Neural progenitor cell (in vitro differentiated cells): ENCODE measurements around the gene MED13.

Experiments
- EZH2 ChIP-seq: fragments of 200-600 bp; sonication (generic); IDR thresholded peaks from 2 replicates; pipeline ENCODE4 v1.6.1; 2017; ENCODE audit warnings: antibody characterized with exemption, mild to moderate bottlenecking, moderate library complexity
- TF ChIP-seq, protein P1 (sequence below): fragments of 200-600 bp; sonication (generic); IDR thresholded peaks from 2 replicates; pipeline ENCODE4 v1.5.1; 2017; ENCODE audit warnings: antibody characterized with exemption, mild to moderate bottlenecking

- TF ChIP-seq, protein P1, sequence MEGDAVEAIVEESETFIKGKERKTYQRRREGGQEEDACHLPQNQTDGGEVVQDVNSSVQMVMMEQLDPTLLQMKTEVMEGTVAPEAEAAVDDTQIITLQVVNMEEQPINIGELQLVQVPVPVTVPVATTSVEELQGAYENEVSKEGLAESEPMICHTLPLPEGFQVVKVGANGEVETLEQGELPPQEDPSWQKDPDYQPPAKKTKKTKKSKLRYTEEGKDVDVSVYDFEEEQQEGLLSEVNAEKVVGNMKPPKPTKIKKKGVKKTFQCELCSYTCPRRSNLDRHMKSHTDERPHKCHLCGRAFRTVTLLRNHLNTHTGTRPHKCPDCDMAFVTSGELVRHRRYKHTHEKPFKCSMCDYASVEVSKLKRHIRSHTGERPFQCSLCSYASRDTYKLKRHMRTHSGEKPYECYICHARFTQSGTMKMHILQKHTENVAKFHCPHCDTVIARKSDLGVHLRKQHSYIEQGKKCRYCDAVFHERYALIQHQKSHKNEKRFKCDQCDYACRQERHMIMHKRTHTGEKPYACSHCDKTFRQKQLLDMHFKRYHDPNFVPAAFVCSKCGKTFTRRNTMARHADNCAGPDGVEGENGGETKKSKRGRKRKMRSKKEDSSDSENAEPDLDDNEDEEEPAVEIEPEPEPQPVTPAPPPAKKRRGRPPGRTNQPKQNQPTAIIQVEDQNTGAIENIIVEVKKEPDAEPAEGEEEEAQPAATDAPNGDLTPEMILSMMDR, result no peak
- TF ChIP-seq EZH2, result no peak
Observed at GRCh38 chr17:62048262-62048661, 16.8 kb downstream of the MED13 start.
